Activated CD8-positive, alpha-beta memory T cell treated with anti-CD3 and anti-CD28 coated beads, Interleukin-2, amount 50 U/mL, for 48 hours (primary cell): Measurements from ENCODE around the gene TET2.

Experiments
- DNase-seq: peaks from one replicate; pipeline ENCODE4 v3.0.0-alpha.2; 2020

The TET2 gene

GRCh38 chr4:105186701-105187161 lies 40.1 kb downstream of the TET2 start:
- DNase-seq: no peak

DNA sequence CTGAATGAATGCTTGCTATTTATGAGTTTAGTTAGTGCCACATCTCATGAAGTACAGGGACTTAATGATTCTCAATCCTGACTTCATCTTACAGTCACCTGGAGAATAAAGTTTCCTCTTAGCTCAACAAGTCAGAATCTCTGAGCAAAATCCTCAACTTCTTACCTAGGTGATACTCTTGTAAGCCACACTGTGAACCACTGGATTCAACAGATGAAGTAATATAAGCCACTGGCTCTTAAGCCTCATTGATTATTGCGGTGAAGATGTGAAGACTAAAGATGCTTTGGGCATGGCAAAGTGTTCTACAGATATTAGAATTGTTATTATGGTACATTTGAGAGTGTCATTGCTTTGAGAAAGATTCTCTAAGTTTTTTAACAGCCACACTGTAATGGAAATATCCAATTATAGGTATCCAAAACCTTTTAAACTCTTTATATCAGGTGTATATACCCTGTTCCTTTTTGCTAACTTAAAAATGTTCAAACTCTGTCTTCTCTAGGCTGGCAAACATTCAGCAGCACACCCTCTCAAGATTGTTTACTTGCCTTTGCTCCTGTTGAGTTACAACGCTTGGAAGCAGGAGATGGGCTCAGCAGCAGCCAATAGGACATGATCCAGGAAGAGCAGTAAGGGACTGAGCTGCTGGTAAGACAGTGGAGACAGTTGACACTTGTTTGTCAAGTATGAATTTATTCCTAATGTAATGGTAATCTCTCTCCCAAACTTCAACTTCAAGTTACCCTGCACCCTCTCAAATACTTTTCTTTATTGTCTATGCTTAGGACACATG lies 43.4 kb downstream of the TET2 start:
- DNase-seq: no peak

DNA sequence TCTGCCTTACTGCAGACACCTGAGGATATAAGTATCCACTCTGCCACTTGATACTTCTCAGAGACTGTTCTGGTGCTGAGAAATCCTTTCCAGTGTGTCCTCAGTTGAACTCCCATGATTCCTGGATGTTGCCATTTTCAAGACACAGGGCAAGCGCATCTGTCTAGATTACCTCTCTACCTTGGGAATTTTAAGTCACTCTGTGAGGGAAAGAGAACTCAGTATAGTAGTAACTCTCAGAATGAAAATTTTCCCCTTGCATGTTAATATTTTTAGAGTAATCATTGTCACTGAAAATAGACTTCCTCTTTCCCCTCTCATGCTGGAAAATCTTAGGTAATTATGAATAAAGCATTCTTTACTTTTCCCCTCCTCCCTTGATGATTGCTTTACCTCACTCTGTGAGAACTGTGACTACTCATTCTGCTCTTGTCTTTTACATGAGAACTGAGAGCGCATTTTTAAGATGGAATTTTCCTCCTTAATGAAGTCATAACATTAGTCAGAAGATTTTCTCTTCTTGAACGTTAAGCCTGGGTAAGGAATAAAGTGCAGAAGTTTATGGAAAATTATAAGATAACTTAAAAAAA lies 45.0 kb downstream of the TET2 start:
- no peak for DNase-seq

- no peak for DNase-seq
Measured at GRCh38 chr4:105192474-105192873, 45.8 kb downstream of the TET2 start.

GRCh38 chr4:105192910-105193309 lies 46.2 kb downstream of the TET2 start:
- DNase-seq: no peak

DNA sequence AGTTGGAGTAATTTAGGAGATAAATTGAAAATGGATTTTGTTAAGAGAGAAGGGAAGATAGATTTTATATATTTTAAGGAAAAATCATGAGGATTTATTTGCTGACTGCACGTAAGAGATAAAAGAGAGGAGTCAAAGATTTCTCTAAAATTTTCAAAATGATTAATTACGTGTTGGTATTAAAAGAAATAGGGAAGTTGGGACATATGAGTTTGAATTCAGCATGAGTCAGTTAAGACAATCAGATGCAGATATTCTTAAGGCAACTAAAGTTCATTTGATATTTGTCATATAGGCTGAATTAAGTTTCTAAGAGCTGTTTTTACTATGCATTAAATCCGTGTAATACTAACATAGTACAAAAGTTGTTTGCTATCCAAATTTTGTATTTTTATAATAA lies 46.9 kb downstream of the TET2 start:
- no peak for DNase-seq

GRCh38 chr4:105194328-105195231 lies 47.9 kb downstream of the TET2 start:
- DNase-seq: no peak

- DNase-seq: no peak
Measured at GRCh38 chr4:105196523-105197145, 50.0 kb downstream of the TET2 start.

GRCh38 chr4:105197777-105198176 lies 51.1 kb downstream of the TET2 start:
- no peak for DNase-seq

DNA sequence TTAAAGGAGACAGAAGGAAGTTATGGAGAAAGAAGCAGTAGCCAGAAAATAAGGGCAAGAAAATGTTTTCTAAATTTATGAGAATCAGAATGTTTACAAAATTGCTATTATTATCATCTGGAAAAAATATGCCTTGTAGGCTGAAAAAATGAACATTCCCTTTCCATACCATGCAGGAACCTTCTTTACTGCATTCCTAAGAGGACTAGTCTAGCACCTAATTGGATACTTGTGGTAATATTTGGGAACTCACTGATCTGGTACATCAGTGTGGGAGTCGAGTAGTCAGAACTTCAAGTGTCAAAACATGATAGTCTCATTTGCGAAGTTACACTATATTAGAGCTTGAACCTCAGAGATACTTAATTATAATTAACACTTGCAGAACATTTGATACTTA lies 51.9 kb downstream of the TET2 start:
- DNase-seq: no peak

GRCh38 chr4:105206214-105206613 lies 59.5 kb downstream of the TET2 start:
- DNase-seq: no peak

- no peak for DNase-seq
Measured at GRCh38 chr4:105207386-105207785, 60.7 kb downstream of the TET2 start.

- no peak for DNase-seq
Measured at GRCh38 chr4:105208561-105208960, 61.9 kb downstream of the TET2 start.

GRCh38 chr4:105210916-105211315 lies 64.2 kb downstream of the TET2 start:
- no peak for DNase-seq

- DNase-seq: no peak
Measured at GRCh38 chr4:105215609-105216313, 69.1 kb downstream of the TET2 start.

- DNase-seq: no peak
Measured at GRCh38 chr4:105225500-105225899, 78.8 kb downstream of the TET2 start.

- DNase-seq: no peak
Measured at GRCh38 chr4:105227054-105227453, 80.4 kb downstream of the TET2 start.

DNA sequence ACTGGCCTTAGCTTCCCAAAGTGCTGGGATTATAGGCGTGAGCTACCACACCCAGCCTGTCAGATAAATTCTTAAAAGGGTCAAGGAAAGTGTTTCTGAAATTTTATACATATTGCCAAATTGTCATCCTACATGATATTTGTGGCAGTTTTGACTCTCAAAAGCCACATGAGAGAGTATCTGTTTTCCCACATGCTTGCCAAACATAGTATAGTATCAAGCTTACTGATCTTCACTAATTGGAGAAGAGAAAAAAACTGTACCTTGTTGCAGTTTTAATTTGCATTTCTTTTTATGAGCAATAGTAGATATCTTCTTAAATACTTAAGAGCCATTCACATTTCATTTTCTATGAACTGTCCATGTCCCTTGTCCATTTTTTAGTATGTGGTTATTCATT lies 83.6 kb downstream of the TET2 start:
- no peak for DNase-seq

GRCh38 chr4:105232374-105232773 lies 85.7 kb downstream of the TET2 start:
- no peak for DNase-seq

DNA sequence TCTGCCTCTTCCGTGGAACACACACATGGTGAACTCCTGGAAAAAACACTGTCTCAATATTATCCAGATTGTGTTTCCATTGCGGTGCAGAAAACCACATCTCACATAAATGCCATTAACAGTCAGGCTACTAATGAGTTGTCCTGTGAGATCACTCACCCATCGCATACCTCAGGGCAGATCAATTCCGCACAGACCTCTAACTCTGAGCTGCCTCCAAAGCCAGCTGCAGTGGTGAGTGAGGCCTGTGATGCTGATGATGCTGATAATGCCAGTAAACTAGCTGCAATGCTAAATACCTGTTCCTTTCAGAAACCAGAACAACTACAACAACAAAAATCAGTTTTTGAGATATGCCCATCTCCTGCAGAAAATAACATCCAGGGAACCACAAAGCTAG lies 87.9 kb downstream of the TET2 start:
- DNase-seq: no peak

GRCh38 chr4:105236202-105236915 lies 89.7 kb downstream of the TET2 start:
- DNase-seq: no peak

DNA sequence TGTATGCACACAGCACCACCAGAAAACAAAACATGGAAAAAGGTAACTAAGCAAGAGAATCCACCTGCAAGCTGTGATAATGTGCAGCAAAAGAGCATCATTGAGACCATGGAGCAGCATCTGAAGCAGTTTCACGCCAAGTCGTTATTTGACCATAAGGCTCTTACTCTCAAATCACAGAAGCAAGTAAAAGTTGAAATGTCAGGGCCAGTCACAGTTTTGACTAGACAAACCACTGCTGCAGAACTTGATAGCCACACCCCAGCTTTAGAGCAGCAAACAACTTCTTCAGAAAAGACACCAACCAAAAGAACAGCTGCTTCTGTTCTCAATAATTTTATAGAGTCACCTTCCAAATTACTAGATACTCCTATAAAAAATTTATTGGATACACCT lies 90.2 kb downstream of the TET2 start:
- DNase-seq: no peak
